ENCODE data around the gene OLFM3. TPM values are rescaled to one million over a fixed set of nuclear protein-coding genes. Genes with fewer than 3 reads are reported as not detected.

Gene OLFM3
- total RNA-seq, 1 experiment from 2014 or later, result 0.26 TPM

GRCh38 chr1:101820071-101820470, 176.7 kb downstream of the OLFM3 start:
- Histone ChIP-seq H3T11ph (ENCODE audit: low read length) (no peak overlapping the region), H3K14ac (ENCODE audit: insufficient read depth, low read length) (no peak overlapping the region), H2AFZ (ENCODE audit: low read length) (no peak overlapping the region), H4K91ac (ENCODE audit: insufficient read length, low read depth, low read length) (no peak overlapping the region), H3K4me2 (ENCODE audit: insufficient read depth, insufficient read length, low read length) (no peak overlapping the region), H2AK5ac (ENCODE audit: insufficient read length, low read length) (no peak overlapping the region), H3K4me1 (ENCODE audit: insufficient read depth, low read length) (no peaks in the 10 kb centered on the region), H3K79me2 (ENCODE audit: insufficient read depth, low read length) (no peaks in the 10 kb centered on the region), H3K27ac (ENCODE audit: insufficient read length, low read depth, low read length) (no peak overlapping the region), H3K27me3 (ENCODE audit: insufficient read depth, low read length) (no peaks in the 10 kb centered on the region), H2BK12ac (ENCODE audit: insufficient read length, low read depth, low read length) (no peak overlapping the region), H3K4ac (ENCODE audit: low read depth, low read length) (no peak overlapping the region), H4K8ac (replicated peaks; ENCODE audit: insufficient read length, low read depth, low read length) (no peak overlapping the region), H2BK15ac (ENCODE audit: low read depth, low read length) (no peak overlapping the region), H3K79me1 (ENCODE audit: insufficient read depth, low read depth, low read length, poor library complexity, severe bottlenecking) (no peaks in the 10 kb centered on the region), H2BK20ac (ENCODE audit: low read depth, low read length, poor library complexity, severe bottlenecking) (no peak overlapping the region), H4K5ac (ENCODE audit: insufficient read length, low read depth, low read length) (no peak overlapping the region), H3K9ac (ENCODE audit: extremely low read depth, insufficient read length, low read length) (no peak overlapping the region), H3K9me3 (ENCODE audit: control insufficient read depth, low read depth, low read length) (no peaks in the 10 kb centered on the region), H2BK5ac (ENCODE audit: insufficient read length, low read length) (no peak overlapping the region), H2BK120ac (ENCODE audit: low read depth, low read length, poor library complexity, severe bottlenecking) (no peak overlapping the region), H3K23ac (ENCODE audit: insufficient read length, low read depth, low read length) (no peak overlapping the region), H3K56ac (ENCODE audit: insufficient read length, low read depth, low read length) (no peak overlapping the region), H3K18ac (ENCODE audit: insufficient read length, low read depth, low read length) (no peak overlapping the region), H4K20me1 (ENCODE audit: control insufficient read depth, insufficient read depth, insufficient read length) (no peaks in the 10 kb centered on the region), H3K23me2 (ENCODE audit: insufficient read length, low read depth, low read length, poor library complexity, severe bottlenecking) (no peaks in the 10 kb centered on the region)
- H3K4me1 Mint-ChIP-seq, result no peaks in the 10 kb centered on the region
- WGBS (ENCODE audit: extremely low coverage, insufficient read length, low lambda C conversion rate), result no CpG with 5 or more reads among the region's 1 CpG
- H3K9me3 Mint-ChIP-seq, result no peaks in the 10 kb centered on the region
- DNase-seq, result no peak
- no peaks in the 10 kb centered on the region; the same call in 1 of the 2 replicates for H3K27me3 Mint-ChIP-seq (ENCODE audit: low read depth)
- H3K36me3 Mint-ChIP-seq (ENCODE audit: insufficient read depth in 1 of 3, low read depth in 3 of 3), result no peaks in the 10 kb centered on the region
- peak; percentile 81 for TF ChIP-seq CTCF (conservative IDR thresholded peaks at IDR 0.05)
- no peak overlapping the region for H3K27ac Mint-ChIP-seq
- no peak overlapping the region for H3K4me3 Mint-ChIP-seq
